ENCODE measurements around the gene ARHGAP10. TPM values are rescaled to one million over a fixed set of nuclear protein-coding genes. Genes with fewer than 3 reads are reported as not detected.

ARHGAP10 gene
- total RNA-seq, 1 experiment from 2014 or later: 11.7 TPM

DNA sequence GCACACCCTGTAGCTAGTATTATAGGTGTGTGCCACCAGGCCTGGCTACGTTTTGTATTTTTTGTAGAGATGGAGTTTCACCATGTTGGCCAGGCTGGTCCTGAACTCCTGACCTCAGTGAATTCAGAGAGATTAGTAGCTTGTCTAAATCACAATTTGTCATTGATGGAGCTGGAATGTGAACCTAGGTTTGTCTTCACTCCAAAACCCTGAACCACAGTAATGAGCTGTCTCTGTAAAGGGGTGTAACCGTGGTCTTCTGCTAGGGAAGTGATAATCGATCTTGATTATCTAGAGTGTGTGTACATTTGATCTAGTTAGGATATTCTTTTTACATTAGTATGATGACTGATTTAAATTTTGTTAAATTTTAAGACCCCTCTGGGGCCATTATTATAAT, 8.3 kb downstream of the ARHGAP10 start:
- H3K4me1 ChIP-seq (ENCODE audit: control insufficient read depth, insufficient read depth, low read length): peaks cover 15% of the 10 kb centered on the region
- ChIA-PET POLR2A (no interaction called here), CTCF (interaction anchor here (0.8 kb wide), 1 partner anchor 127 kb away, joined by 3 read pairs; no protein-coding TSS in a partner anchor)
- no peak overlapping the region for H3K4me3 ChIP-seq (ENCODE audit: low read depth in 2 of 2, low read length in 2 of 2)
- no peak for ATAC-seq
- no peak for DNase-seq (ENCODE audit: low read depth, low spot score)
- no peak for TF ChIP-seq POLR2AphosphoS5 (IDR thresholded peaks at IDR 0.05; ENCODE audit: low read depth, low read length)
- TF ChIP-seq TCF7L2 (IDR thresholded peaks at IDR 0.05; ENCODE audit: low read depth, low read length): no peak
- TF ChIP-seq, protein P1, sequence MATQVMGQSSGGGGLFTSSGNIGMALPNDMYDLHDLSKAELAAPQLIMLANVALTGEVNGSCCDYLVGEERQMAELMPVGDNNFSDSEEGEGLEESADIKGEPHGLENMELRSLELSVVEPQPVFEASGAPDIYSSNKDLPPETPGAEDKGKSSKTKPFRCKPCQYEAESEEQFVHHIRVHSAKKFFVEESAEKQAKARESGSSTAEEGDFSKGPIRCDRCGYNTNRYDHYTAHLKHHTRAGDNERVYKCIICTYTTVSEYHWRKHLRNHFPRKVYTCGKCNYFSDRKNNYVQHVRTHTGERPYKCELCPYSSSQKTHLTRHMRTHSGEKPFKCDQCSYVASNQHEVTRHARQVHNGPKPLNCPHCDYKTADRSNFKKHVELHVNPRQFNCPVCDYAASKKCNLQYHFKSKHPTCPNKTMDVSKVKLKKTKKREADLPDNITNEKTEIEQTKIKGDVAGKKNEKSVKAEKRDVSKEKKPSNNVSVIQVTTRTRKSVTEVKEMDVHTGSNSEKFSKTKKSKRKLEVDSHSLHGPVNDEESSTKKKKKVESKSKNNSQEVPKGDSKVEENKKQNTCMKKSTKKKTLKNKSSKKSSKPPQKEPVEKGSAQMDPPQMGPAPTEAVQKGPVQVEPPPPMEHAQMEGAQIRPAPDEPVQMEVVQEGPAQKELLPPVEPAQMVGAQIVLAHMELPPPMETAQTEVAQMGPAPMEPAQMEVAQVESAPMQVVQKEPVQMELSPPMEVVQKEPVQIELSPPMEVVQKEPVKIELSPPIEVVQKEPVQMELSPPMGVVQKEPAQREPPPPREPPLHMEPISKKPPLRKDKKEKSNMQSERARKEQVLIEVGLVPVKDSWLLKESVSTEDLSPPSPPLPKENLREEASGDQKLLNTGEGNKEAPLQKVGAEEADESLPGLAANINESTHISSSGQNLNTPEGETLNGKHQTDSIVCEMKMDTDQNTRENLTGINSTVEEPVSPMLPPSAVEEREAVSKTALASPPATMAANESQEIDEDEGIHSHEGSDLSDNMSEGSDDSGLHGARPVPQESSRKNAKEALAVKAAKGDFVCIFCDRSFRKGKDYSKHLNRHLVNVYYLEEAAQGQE (IDR thresholded peaks at IDR 0.05; ENCODE audit: insufficient read depth in 1 of 2, low read depth in 2 of 2, low read length in 1 of 2): no peak
- TF ChIP-seq, protein P2, sequence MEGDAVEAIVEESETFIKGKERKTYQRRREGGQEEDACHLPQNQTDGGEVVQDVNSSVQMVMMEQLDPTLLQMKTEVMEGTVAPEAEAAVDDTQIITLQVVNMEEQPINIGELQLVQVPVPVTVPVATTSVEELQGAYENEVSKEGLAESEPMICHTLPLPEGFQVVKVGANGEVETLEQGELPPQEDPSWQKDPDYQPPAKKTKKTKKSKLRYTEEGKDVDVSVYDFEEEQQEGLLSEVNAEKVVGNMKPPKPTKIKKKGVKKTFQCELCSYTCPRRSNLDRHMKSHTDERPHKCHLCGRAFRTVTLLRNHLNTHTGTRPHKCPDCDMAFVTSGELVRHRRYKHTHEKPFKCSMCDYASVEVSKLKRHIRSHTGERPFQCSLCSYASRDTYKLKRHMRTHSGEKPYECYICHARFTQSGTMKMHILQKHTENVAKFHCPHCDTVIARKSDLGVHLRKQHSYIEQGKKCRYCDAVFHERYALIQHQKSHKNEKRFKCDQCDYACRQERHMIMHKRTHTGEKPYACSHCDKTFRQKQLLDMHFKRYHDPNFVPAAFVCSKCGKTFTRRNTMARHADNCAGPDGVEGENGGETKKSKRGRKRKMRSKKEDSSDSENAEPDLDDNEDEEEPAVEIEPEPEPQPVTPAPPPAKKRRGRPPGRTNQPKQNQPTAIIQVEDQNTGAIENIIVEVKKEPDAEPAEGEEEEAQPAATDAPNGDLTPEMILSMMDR (IDR thresholded peaks at IDR 0.05): no peak
- no peak for TF ChIP-seq SIN3A (IDR thresholded peaks at IDR 0.05; ENCODE audit: borderline replicate concordance, insufficient read depth, low read depth, low read length)
- H3K27me3 ChIP-seq (ENCODE audit: control insufficient read depth, insufficient read depth, low read length): no peaks in the 10 kb centered on the region
- no peak overlapping the region for H3K27ac ChIP-seq (ENCODE audit: low read length)
- no peaks in the 10 kb centered on the region for H3K36me3 ChIP-seq (ENCODE audit: control insufficient read depth, insufficient read depth, low read length)
- intact Hi-C loops (cut with micrococcal nuclease; ENCODE audit: unreplicated experiment) (no loop called here), in situ Hi-C loops (cut with HindIII; ENCODE audit: low pct_unique_long_range_greater_than_20kb, low sequenced_read_pairs) (no loop called here)
- BruUV-seq (replicated peaks): no TSS peak
- no peaks in the 10 kb centered on the region for H3K9me3 ChIP-seq (ENCODE audit: control insufficient read depth, insufficient read depth, low read depth, low read length)

DNA sequence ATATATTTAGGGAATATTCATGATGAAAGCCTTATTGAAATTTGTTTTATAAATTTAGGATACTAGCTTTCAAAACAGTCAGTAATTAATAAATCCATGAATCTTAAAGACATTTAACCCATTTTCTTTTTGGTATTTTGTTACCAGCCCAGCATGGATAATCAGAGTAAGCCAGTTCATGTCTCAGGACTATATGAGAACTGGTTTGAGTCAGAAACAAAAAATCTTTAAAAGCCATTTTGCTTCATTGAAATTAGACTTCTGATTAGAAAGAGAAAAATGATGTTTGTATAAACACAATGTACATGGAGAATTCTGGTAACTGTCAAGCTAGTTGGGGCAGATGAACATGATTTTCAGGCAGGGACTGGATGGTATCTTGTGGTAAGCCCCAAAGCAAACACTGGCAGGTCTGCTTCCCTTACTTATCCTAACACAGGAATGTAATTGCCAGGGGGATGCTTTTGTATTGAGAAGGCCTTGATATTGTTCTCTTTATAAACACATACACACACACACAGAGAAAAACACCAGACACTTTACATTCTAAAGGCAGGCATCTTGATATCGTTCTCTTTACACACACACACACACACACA, 9.4 kb downstream of the ARHGAP10 start:
- H3K27ac ChIP-seq (ENCODE audit: low read length): no peak overlapping the region
- TF ChIP-seq, protein P1 (IDR thresholded peaks at IDR 0.05; ENCODE audit: insufficient read depth in 1 of 2, low read depth in 2 of 2, low read length in 1 of 2): no peak
- TF ChIP-seq SIN3A (IDR thresholded peaks at IDR 0.05; ENCODE audit: borderline replicate concordance, insufficient read depth, low read depth, low read length) (no peak), POLR2AphosphoS5 (IDR thresholded peaks at IDR 0.05; ENCODE audit: low read depth, low read length) (no peak), TCF7L2 (IDR thresholded peaks at IDR 0.05; ENCODE audit: low read depth, low read length) (no peak)
- TF ChIP-seq, protein P2 (IDR thresholded peaks at IDR 0.05): no peak
- no peak for ATAC-seq
- H3K36me3 ChIP-seq (ENCODE audit: control insufficient read depth, insufficient read depth, low read length): no peaks in the 10 kb centered on the region
- no TSS peak for BruUV-seq (replicated peaks)
- CTCF ChIA-PET: interaction anchor here (0.6 kb wide), 2 partner anchors 32 to 580 kb away, joined by 4 read pairs; no protein-coding TSS in a partner anchor
- no peak overlapping the region for H3K4me3 ChIP-seq (ENCODE audit: low read depth in 2 of 2, low read length in 2 of 2)
- in situ Hi-C loops (cut with HindIII; ENCODE audit: low pct_unique_long_range_greater_than_20kb, low sequenced_read_pairs): no loop called here
- H3K27me3 ChIP-seq (ENCODE audit: control insufficient read depth, insufficient read depth, low read length): no peaks in the 10 kb centered on the region
- intact Hi-C loops (cut with micrococcal nuclease; ENCODE audit: unreplicated experiment): no loop called here
- no peak for DNase-seq (ENCODE audit: low read depth, low spot score)
- H3K4me1 ChIP-seq (ENCODE audit: control insufficient read depth, insufficient read depth, low read length): peaks cover 10% of the 10 kb centered on the region
- POLR2A ChIA-PET: no interaction called here
- no peaks in the 10 kb centered on the region for H3K9me3 ChIP-seq (ENCODE audit: control insufficient read depth, insufficient read depth, low read depth, low read length)

All from Panc1 (cell line).